ENCODE data around the gene RPLP2.

RPLP2 gene

DNA sequence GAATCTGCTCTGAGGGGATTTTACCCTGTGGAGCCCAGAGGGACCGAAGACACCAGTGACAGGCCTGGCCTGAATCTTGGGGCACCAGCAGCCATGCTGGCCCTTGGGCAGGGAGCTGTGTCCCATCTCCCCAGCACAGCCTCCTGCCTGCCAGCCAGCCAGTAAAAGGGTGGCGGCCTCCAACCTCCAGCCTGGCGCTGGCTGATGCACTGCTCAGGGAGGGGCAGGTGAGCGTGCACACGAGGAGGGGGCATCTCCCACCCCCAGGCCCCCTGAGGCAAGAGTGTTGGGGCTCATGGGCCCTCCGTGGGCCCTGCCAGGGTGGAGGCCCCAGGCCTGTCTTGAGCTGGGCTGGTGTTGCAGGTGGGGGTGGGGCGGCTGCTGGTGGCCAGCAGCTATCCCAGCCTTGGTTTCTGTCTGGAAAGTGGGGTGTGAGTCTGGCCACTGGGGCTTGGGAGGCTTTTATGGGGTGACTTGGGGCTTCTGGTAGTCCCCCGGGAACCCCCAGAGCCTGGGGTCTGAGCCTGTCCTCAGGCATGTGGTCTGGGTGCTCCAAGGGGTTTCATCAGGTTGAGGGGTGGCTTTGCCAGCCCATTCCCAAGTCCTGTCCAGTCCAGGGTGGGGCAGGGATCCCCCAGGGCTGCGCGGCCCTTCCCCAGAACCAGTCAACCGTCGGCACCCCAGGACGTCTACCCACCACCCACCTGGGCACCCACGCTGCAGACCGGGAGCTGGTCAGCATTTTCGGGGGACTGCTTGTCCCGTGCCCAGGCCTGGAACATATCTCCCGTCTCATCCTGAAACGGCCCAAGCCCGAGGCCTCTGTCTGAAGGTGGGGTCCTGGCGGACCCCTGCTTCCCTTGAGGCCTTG is 50.7 kb downstream of the RPLP2 start:
- ATAC-seq (no peak), DNase-seq (no peak)
- H3K27ac Mint-ChIP-seq, result peak overlapping the region in 1 of 2 donors; percentile 79
- H3K4me1 Mint-ChIP-seq, result peaks cover 18% of the 10 kb centered on the region
- H3K9me3 Mint-ChIP-seq, result no peaks in the 10 kb centered on the region
- no peak overlapping the region for H3K4me3 Mint-ChIP-seq
- no peaks in the 10 kb centered on the region for H3K27me3 Mint-ChIP-seq

DNA sequence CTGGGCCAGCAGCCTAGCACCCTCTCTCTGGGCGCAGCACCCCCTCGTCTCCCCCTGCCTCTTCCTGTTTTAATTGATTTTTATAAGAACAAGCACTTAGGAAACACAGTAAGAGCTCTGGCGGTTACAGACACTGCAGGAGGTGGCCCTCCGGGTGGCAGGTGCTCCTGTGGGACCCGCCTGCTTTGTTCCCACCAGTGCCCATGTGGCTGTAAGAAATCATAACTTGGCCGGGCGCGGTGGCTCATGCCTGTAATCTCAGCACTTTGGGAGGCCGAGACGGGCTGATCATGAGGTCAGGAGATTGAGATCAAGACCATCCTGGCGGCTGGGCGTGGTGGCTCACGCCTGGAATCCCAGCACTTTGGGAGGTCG is 51.3 kb downstream of the RPLP2 start:
- H3K27ac Mint-ChIP-seq, result peak overlapping the region in 1 of 2 donors; percentile 79

DNA sequence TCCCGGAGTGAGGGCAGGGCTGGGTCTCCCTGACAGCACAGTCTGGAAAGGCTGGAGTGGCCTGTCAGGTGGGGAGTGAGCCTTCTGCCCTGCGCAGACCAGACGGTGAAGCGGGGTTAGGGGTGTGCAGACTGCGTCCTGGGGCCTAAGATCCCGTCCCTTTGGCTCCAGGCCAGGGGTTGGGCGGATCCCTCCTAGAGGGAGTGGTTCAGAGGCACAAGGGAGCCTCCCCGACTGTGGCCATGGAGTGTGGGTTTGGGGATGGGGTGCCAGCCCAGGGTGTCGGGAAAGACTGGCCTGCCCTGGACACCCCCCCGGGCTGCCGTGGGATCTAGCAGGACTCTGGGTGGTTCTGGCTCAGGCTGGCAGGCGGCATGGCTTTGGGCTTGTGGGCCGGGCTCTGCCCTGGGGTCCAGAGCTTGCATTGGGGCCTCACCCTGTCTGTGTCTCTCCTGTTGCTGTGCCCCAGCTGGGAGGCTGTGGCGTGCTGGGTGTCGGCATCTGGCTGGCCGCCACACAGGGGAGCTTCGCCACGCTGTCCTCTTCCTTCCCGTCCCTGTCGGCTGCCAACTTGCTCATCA is 52.4 kb downstream of the RPLP2 start:
- no peak overlapping the region for H3K4me3 Mint-ChIP-seq
- DNase-seq (no peak), ATAC-seq (no peak)
- H3K27ac Mint-ChIP-seq, result no peak overlapping the region
- H3K4me1 Mint-ChIP-seq, result peaks cover 11% of the 10 kb centered on the region
- H3K9me3 Mint-ChIP-seq, result no peaks in the 10 kb centered on the region
- H3K27me3 Mint-ChIP-seq, result no peaks in the 10 kb centered on the region

More for the DNA sequence above, 51.3 kb downstream of the RPLP2 start:
- DNase-seq, result no peak
- Mint-ChIP-seq H3K4me1 (peaks cover 18% of the 10 kb centered on the region), H3K4me3 (no peak overlapping the region), H3K9me3 (no peaks in the 10 kb centered on the region), H3K27me3 (no peaks in the 10 kb centered on the region)
- ATAC-seq, result no peak

All from stimulated activated naive CD8-positive, alpha-beta T cell treated with anti-CD3 and anti-CD28 coated beads, Interleukin-15, amount 100 ng/mL, for 72 hours (primary cell).